Measurements from ENCODE around the gene MEI4. TPM values are rescaled to one million over a fixed set of nuclear protein-coding genes. Genes with fewer than 3 reads are reported as not detected.

MEI4 gene
- total RNA-seq, 4 donors from 2014 or later, result 0.41 TPM; not detected in 3

GRCh38 chr6:77620278-77620882 lies 32.5 kb upstream of the MEI4 start:
- intact Hi-C loops (cut with DNase I; ENCODE audit: low total_unique reads), result no loop called here
- no peaks in the 10 kb centered on the region for H3K4me1 ChIP-seq
- no peak for DNase-seq

GRCh38 chr6:77624515-77624914 lies 28.3 kb upstream of the MEI4 start:
- H3K27ac ChIP-seq, result no peak overlapping the region
- H3K4me3 ChIP-seq, result no peak overlapping the region
- no peaks in the 10 kb centered on the region for H3K9me3 ChIP-seq
- TF ChIP-seq POLR2A (IDR thresholded peaks at IDR 0.05), result no peak
- TF ChIP-seq CTCF (IDR thresholded peaks at IDR 0.05), result no peak
- intact Hi-C loops (cut with DNase I; ENCODE audit: low total_unique reads), result no loop called here
- no peaks in the 10 kb centered on the region for H3K27me3 ChIP-seq
- no peak for DNase-seq
- H3K36me3 ChIP-seq, result no peaks in the 10 kb centered on the region
- H3K4me1 ChIP-seq, result no peaks in the 10 kb centered on the region

More at GRCh38 chr6:77620278-77620882, 32.5 kb upstream of the MEI4 start:
- TF ChIP-seq POLR2A (IDR thresholded peaks at IDR 0.05) (no peak), CTCF (IDR thresholded peaks at IDR 0.05) (no peak)
- Histone ChIP-seq H3K27me3 (no peaks in the 10 kb centered on the region), H3K9me3 (no peaks in the 10 kb centered on the region), H3K27ac (no peak overlapping the region), H3K4me3 (no peak overlapping the region), H3K36me3 (no peaks in the 10 kb centered on the region)

GRCh38 chr6:77626426-77626825 lies 26.4 kb upstream of the MEI4 start:
- H3K4me3 ChIP-seq, result no peak overlapping the region
- intact Hi-C loops (cut with DNase I; ENCODE audit: low total_unique reads), result no loop called here
- H3K36me3 ChIP-seq, result no peaks in the 10 kb centered on the region
- no peaks in the 10 kb centered on the region for H3K4me1 ChIP-seq
- no peak for TF ChIP-seq CTCF (IDR thresholded peaks at IDR 0.05)
- no peak for TF ChIP-seq POLR2A (IDR thresholded peaks at IDR 0.05)
- DNase-seq, result no peak
- no peak overlapping the region for H3K27ac ChIP-seq
- H3K9me3 ChIP-seq, result no peaks in the 10 kb centered on the region
- no peaks in the 10 kb centered on the region for H3K27me3 ChIP-seq

GRCh38 chr6:77630014-77630413 lies 22.8 kb upstream of the MEI4 start:
- no peak overlapping the region for H3K27ac ChIP-seq
- H3K9me3 ChIP-seq, result no peaks in the 10 kb centered on the region
- no peaks in the 10 kb centered on the region for H3K36me3 ChIP-seq
- intact Hi-C loops (cut with DNase I; ENCODE audit: low total_unique reads), result no loop called here
- H3K27me3 ChIP-seq, result no peaks in the 10 kb centered on the region
- no peak for DNase-seq
- H3K4me3 ChIP-seq, result no peak overlapping the region
- TF ChIP-seq CTCF (IDR thresholded peaks at IDR 0.05) (no peak), POLR2A (IDR thresholded peaks at IDR 0.05) (no peak)
- no peaks in the 10 kb centered on the region for H3K4me1 ChIP-seq

GRCh38 chr6:77633471-77633870 lies 19.4 kb upstream of the MEI4 start:
- H3K4me1 ChIP-seq, result no peaks in the 10 kb centered on the region
- intact Hi-C loops (cut with DNase I; ENCODE audit: low total_unique reads), result no loop called here
- H3K27me3 ChIP-seq, result no peaks in the 10 kb centered on the region
- no peak for DNase-seq
- no peaks in the 10 kb centered on the region for H3K9me3 ChIP-seq
- TF ChIP-seq POLR2A (IDR thresholded peaks at IDR 0.05) (no peak), CTCF (IDR thresholded peaks at IDR 0.05) (no peak)
- H3K4me3 ChIP-seq, result no peak overlapping the region
- H3K27ac ChIP-seq, result no peak overlapping the region
- H3K36me3 ChIP-seq, result no peaks in the 10 kb centered on the region
